GM21619 (cell line): Measurements from ENCODE around the gene RNU1-3.
A peak's percentile ranks its signal among the peaks of the same experiment; 100 is the strongest.
"Not testable (repeated sequence)": the region's sequence is repeated elsewhere in the genome, so short reads cannot be mapped to it uniquely, and the experiment has no call there.

Experiments
- ATAC-seq: cut with Tn5 transposase; IDR thresholded peaks from one replicate; pipeline ENCODE4 v1.9.1; 2021; ENCODE audit not compliant: unreplicated experiment

The RNU1-3 gene

DNA sequence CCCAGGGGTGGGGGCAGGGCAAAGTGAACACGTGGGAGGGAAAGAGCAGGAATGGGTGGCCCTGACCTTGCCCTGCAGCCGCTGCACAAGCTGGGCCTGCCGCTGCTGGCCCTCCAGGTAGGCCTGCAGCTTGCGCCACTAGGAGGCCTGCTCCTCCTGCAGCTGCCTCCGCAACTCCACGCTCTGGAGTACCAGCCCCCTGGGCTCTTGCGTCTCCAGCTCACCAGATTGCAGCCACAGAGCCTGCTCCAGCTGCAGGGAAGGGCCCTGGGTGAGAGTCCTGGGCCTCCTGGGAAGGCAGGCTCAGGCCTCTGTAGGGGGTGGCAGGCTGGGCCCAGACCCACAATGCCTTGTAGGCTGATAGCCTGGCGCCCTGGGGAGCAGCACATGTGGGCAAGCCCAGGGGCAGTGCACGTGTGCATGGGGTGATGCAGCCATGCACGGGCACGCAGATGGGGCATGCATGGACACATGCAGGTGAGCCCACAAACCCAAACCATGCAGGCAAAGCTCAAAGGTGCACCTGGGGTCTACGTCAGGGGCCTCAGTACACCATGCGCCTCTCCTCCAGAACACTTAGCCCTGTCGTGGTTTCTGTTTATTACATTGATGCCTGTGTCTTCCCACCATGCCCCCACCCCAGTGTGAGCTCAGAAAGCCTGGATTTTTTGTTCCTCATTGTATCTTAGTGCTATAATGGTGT, 9.6 kb downstream of the RNU1-3 start:
- ATAC-seq, result not testable (repeated sequence)

DNA sequence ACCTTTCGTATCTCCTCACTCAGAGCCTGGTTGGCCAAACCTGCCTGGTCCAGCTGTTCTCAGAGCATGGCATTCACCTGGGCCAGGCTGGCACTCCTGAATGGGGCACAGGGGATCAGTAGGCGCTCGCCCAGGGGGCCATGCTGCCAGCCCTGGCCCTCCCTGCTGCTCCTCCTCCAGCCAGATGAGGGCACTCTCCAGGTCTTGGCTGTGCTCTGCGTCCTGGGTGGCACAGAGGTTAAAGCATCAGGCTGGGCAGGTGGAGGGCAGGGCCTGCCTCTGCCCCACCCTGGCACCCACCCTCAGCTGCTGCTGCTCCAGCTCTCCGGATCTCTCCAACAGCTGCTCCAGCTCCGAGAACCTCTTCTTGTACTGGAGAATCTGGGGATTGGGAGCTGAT, 10.2 kb downstream of the RNU1-3 start:
- ATAC-seq, result not testable (repeated sequence)

DNA sequence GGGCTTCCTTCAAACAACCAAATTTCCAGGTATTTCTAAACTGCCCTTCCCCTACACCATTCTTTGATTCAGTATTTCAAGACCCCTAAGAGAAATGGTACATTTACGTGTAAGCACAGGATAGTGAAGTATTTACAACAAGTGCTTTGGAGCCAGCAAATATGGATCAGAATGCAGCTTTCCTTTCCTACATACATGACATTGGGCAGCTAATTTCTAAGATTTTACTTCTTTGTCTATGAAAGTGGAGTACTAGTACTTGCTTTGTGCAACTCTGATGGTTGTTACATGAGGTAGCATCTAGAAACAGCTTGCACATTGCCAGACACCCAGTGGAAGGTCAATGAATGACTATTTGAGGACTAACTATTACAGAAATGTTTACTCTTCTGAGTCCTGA, 15.2 kb downstream of the RNU1-3 start:
- ATAC-seq, result not testable (repeated sequence)

DNA sequence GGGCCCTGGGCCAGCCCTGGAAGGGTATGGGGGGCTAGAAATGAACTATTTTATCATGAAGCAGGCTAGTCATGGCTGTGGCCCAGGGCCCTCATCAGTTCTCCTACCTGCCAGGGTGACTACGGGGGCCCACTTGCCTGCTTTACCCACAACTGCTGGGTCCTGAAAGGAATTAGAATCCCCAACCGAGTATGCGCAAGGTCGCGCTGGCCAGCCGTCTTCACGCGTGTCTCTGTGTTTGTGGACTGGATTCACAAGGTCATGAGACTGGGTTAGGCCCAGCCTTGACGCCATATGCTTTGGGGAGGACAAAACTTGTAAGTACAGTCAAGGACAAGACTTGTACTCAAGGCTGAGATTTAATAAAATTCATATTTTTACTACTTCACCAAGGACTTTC, 16.8 kb downstream of the RNU1-3 start:
- ATAC-seq, result not testable (repeated sequence)

DNA sequence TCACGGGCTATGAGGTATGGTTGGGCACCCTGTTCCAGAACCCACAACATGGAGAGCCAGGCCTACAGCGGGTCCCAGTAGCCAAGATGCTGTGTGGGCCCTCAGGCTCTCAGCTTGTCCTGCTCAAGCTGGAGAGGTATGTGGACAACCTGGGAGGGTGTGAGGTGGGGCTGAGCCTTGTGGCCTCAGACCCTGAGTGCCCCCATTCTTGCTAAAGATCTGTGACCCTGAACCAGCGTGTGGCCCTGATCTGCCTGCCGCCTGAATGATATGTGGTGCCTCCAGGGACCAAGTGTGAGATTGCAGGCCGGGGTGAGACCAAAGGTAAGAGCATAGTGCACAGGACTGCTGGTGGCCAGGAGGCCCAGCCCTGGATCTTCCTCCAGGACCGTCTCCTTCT, 17.4 kb downstream of the RNU1-3 start:
- ATAC-seq, result not testable (repeated sequence)

DNA sequence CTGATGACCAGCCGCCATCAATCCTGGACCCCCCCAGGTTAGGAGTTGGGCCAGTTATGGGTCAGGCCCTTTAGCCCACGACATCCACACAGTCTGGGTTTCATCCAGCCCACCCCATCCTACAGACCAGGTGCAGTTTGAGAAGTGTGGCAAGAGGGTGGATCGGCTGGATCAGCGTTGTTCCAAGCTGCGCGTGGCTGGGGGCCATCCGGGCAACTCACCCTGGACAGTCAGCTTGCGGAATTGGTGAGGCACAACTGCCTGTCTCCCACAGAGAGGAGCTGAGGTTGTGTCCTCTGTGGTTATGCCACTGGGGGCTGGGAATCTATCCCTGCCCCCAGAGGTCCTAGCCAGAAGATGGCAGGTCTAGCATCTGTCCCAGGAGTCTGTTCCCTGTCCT, 18.0 kb downstream of the RNU1-3 start:
- ATAC-seq, result not testable (repeated sequence)

DNA sequence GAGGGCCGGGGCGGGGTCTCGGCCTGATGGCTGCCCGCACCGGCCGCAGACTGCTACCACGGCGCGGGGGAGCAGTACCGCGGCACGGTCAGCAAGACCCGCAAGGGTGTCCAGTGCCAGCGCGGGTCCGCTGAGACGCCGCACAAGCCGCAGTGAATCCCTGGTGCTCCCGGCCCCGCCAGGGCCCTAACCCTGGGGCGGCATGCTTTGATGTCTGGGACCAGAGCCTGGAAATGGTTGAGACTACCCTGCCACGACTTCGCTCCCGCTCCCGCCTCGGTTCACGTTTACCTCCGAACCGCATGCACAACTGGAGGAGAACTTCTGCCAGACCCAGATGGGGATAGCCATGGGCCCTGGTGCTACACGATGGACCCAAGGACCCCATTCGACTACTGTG, 18.5 kb downstream of the RNU1-3 start:
- not testable (repeated sequence) for ATAC-seq

DNA sequence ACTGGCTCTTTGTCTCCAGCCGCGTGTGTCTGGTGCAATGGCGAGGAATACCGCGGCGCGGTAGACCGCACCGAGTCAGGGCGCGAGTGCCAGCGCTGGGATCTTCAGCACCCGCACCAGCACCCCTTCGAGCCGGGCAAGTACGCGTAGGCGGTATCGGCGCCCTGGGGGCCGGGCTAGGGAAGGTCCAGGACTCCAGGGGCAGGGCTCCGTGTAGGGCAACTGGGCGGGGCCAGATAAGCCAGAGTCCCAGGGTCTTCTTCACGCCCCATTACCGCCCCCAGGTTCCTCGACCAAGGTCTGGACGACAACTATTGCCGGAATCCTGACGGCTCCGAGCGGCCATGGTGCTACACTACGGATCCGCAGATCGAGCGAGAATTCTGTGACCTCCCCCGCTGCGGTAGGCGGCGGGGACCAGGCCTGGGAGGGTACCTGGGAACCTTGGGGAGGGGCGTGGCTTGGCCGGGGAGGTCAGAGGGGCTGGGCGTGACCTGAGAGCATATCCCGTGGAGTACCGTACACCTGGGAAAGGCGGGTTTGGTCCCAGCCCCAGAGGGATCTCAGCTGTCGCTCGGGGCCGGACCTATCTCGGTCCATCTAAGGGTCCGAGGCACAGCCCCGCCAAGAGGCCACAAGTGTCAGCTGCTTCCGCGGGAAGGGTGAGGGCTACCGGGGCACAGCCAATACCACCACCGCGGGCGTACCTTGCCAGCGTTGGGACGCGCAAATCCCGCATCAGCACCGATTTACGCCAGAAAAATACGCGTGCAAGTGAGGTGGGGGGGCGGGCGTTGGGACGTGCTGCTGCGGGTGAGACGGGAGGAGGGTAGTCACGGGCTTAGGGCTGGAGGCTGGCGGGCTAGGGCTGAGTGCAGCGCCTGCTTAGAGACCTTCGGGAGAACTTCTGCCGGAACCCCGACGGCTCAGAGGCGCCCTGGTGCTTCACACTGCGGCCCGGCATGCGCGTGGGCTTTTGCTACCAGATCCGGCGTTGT, 19.3 kb downstream of the RNU1-3 start:
- ATAC-seq, result not testable (repeated sequence)

DNA sequence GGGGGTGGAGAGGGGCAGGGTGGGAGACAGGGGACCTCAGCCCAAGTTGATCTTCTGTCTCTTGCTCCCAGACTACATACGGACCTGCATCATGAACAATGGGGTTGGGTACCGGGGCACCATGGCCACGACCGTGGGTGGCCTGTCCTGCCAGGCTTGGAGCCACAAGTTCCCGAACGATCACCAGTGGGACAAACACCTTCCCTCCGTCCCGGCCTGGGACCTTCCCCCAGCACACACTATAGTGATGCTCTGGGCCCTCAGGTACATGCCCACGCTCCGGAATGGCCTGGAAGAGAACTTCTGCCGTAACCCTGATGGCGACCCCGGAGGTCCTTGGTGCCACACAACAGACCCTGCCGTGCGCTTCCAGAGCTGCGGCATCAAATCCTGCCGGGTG, 20.0 kb downstream of the RNU1-3 start:
- not testable (repeated sequence) for ATAC-seq

DNA sequence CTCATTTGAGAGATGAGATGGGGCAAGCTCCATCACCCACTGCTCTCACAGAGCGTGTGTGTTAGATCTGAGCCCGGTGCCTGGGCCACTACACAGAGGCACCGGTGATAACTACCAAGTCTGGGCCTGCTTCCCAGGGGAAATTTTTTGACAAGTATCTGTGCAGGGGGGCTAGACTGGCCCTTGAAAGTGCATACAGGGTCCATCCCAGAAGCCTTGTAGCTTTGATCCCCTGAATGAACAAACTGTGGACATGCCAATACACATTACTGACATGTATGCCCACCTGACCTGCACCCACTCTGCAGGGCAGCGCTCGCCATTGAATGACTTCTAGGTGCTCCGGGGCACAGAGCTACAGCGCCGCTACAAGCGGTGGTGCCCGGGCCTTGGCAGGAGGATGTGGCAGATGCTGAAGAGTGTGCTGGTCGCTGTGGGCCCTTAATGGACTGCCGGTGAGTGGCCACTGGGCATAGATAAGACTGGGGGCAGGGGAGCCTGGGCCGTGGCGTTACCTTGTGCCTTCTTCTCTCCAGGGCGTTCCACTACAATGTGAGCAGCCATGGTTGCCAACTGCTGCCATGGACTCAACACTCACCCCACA, 20.6 kb downstream of the RNU1-3 start:
- not testable (repeated sequence) for ATAC-seq

DNA sequence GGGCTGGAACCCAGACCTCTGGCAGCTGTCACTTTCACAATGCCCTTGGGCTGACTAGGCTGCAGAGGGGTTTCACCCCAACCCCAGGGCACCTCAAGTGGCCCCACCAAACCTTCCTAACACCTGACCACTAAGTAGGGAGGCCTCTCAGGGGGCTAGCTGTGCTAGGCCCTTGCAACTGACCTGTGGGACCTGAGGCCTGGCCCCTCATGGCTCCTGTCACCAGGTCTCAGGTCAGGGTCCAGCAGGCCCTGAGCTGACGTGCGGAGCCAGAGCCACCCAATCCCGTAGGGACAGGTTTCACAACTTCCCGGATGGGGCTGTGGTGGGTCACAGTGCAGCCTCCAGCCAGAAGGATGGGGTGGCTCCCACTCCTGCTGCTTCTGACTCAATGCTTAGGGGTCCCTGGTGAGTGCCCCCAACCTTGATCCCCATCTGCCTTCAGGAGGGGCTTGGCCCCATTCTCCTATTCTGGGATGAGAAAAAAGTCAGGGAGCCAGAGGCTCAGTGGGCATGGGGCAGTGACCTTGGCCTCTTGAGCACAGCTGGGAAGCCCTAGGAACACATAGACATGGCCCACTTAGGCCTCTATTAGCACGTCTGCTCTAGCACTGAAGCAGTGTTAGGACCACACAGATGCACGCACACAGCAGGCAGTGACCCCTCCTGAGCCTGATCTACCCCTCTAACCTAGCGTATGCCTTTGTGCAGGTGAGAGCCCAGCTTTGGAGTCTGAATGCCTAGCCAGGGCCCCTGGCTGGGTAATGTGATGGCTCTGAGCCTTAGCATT, 21.3 kb downstream of the RNU1-3 start:
- ATAC-seq, result not testable (repeated sequence)

DNA sequence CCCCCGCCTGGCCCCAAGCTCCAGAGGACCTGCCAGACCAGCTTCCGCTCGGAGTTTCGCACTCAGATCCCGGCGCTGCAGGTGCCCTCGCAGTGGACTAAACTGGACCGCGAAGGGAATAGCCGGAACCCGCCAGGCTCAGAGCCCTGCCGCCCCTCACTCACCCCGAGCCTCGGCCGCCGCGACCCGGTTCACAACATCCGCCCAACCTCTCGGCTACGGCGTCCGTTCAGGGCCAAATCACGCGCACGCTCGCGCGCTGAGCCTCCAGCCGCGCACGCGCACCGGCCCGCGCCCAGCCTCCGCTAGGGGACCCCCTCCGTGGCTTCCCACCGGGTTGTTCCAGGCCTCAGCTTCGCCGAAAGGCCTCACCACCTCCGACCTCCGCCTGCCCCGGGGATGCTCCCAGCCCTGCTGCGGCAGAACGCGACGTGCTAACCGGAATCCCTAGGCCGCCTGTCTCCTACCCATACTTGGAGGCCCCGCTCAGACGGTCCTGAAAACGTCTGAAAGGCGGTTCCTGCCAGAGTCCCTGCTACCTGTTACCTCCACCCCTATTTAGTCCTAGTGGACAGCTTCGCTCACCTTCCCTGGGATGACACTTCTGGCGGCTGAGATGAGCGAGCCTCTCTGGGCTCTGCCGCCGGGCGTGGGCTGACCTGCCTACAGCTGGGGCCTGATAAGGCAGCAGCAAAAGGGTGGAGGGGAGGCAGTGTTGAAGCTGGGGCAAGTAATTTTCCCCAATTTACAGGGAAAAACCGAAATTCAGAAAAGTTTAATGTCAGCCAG, 22.1 kb downstream of the RNU1-3 start:
- peak; percentile 80 for ATAC-seq

DNA sequence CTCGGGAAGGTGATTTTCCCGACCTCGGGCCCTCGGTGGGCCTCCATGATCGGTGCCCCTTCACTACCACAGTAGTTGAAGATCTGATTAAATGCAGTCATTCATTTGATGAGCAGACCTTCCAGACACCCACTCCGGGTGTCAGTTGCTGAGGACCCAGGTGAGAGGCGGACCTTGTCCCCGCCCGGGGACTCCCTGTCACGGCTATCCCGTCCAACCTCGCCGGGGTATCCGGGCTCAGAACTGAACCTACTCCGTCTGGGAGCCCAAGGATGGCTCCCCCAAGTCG, 22.6 kb downstream of the RNU1-3 start:
- ATAC-seq, result peak; percentile 28

DNA sequence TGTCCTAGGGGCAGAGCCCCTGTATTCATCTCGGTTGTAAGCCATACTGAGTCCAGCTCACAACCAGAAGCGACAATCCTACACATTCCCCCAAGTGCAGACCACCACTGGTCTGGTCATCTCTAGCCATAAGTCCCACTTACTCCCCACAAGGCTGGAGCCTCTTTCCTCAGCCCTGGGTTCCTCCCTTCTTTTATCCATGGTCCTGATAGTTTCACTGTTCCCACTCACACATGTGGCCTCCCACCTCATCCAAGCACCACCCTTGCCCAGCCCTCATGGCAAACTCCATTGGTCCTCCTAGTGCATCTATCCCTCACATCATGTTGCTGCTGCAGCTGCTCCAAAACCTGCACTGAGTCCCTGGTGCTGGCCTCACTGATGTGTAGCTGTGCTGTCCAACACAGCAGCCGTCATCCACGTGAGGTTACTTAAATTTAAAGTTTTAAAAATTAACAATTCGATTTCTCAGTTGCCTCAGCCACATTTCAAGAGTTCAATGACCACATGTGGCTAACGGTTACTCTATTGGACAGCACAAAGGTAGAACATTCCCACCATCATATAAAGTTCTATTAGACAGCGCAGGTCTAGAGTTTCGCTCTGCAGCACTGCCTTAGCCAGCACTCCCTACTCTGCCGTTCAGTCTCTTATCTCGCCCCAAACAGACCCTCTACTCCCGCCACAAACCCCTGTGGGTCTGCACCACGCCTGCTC, 23.1 kb downstream of the RNU1-3 start:
- not testable (repeated sequence) for ATAC-seq

DNA sequence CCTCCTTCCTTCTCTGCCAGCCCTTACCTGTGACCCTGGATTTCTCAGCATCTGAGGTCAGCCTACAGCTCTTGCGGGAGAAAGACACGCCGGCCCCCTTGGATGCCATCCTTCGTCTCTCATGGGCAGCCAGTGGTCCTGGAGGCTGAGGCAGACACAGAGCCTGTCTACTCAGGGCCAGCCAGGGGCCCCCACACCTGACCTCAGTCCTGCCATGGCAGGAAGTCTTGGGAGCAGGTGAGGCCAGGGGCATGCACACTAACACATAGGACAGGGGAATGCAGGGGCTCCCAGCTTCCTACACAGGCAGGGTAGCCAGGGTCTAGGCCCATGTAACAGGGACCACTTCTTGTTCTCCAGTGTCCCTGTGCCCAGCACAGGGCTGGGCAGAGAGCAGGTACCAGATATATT, 23.7 kb downstream of the RNU1-3 start:
- not testable (repeated sequence) for ATAC-seq

DNA sequence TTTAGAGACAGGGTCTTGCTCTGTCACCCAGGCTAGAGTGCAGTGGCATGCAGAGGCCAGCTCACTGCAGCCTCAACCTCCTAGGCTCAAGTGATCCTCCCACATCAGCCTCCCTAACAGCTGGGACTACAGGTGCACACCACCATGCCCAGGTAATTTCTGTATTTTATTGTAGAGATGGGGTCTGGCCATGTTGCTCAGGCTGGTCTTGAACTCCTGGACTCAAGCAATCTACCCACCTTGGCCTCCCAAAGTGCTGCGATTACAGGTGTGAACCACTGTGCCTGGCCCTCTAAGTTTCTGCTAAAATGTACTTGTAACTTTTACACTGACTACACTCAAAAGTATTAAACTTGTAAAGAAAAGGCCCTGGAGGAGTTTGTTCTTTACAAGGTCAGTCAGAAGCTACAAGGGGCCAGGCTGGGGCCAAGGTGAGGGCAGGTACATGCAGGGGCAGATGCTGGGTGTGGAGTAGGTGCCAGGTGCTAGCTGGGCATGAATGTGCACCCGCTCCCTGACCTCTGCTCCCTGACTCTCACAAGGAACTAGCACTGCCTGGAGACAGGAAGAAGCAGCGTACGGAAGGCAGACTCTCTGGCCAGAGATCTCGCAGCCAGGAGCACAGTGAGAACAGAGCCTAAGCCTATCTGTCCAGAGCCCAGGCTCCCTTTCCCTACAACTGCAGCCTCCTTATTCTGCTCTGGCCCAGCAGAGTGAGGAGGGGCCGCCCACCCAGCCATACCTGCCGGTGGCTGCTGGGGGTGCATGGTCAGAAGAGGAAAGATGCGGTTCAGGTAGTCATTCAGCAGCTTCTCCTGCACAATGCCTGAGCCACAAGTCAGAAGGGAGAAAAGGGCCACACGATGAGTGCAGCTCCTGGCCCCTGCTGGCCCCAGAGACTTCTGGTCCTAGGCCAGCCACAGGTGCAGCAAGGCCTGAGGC, 24.5 kb downstream of the RNU1-3 start:
- ATAC-seq, result not testable (repeated sequence)

DNA sequence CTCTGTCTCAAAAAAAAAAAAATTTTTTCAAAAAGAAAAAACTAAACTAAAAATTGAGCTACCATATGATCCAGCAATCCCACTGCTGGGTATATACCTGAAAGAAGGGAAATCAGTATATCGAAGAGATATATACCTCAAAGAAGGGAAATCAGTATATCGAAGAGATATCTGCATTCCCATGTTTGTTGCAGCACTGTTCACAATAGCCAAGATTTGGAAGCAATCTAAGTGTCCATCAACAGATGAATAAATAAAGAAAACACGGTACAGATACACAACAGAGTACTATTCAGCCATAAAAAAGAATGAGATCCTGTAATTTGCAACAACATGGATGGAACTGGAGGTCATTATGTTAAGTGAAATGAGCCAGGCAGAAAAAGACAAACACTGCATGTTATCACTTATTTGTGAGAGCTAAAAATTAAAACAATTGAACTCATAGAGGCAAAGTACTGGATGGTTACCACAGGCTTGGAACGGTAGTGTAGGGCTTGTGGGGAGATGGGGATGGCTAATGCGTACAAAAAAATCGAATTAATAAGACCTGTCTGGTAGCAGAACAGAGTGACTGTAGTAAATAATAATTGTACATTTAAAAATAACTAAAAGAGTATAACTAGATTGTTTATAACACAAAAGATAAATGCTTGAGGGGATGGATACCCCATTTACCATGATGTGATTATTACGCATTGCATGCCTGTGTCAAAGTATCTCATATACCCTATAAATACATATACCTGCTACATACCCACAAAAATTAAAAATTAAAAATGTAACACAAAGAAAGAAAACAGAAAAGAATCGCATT, 25.4 kb downstream of the RNU1-3 start:
- not testable (repeated sequence) for ATAC-seq
